HCEC 1CT (cell line): ENCODE results near the gene TECPR1.
"Not testable (repeated sequence)": the region's sequence is repeated elsewhere in the genome, so short reads cannot be mapped to it uniquely, and the experiment has no call there.

Source experiments
- DNase-seq: peaks from one replicate; pipeline ENCODE4 v3.0.0-alpha.2; 2017

The TECPR1 gene

GRCh38 chr7:98223898-98224700 lies 27.9 kb downstream of the TECPR1 start:
- no peak for DNase-seq

GRCh38 chr7:98223351-98223897 lies 28.6 kb downstream of the TECPR1 start:
- DNase-seq = no peak

- no peak for DNase-seq
Observed at GRCh38 chr7:98222533-98223195, 29.4 kb downstream of the TECPR1 start.

- no peak for DNase-seq
Observed at GRCh38 chr7:98221611-98222532, 30.2 kb downstream of the TECPR1 start.

GRCh38 chr7:98219382-98219781 lies 32.6 kb downstream of the TECPR1 start:
- not testable (repeated sequence) for DNase-seq

- DNase-seq = no peak
Observed at GRCh38 chr7:98217623-98218582, 34.1 kb downstream of the TECPR1 start.

- no peak for DNase-seq
Observed at GRCh38 chr7:98216941-98217622, 35.0 kb downstream of the TECPR1 start.

- DNase-seq = no peak
Observed at GRCh38 chr7:98215561-98216495, 36.2 kb downstream of the TECPR1 start.

- no peak for DNase-seq
Observed at GRCh38 chr7:98214811-98215321, 37.2 kb downstream of the TECPR1 start.

- DNase-seq = no peak
Observed at GRCh38 chr7:98213888-98214810, 37.9 kb downstream of the TECPR1 start.

- DNase-seq = no peak
Observed at GRCh38 chr7:98213296-98213887, 38.6 kb downstream of the TECPR1 start.

- no peak for DNase-seq
Observed at GRCh38 chr7:98212532-98213041, 39.4 kb downstream of the TECPR1 start.

- DNase-seq = no peak
Observed at GRCh38 chr7:98211676-98212531, 40.1 kb downstream of the TECPR1 start.

- DNase-seq = no peak
Observed at GRCh38 chr7:98211221-98211675, 40.8 kb downstream of the TECPR1 start, which contains the start of gene BHLHA15. Gene BHLHA15, plus strand, starts transcription at chr7:98211439. Its CDS starts 871 bp downstream, at chr7:98212310.

- DNase-seq = no peak
Observed at GRCh38 chr7:98210513-98211220, 41.4 kb downstream of the TECPR1 start.
